Stimulated activated CD8-positive, alpha-beta memory T cell treated with anti-CD3 and anti-CD28 coated beads, Interleukin-15, amount 100 ng/mL, for 24 hours (primary cell): ENCODE measurements around the gene KLHDC9.

Source experiments
- DNase-seq: peaks from one replicate; pipeline ENCODE4 v3.0.0-alpha.2; 2020; ENCODE audit warnings: low read depth

The KLHDC9 gene

GRCh38 chr1:161077426-161077825, 20.7 kb upstream of the KLHDC9 start:
- DNase-seq = no peak

GRCh38 chr1:161079436-161080110, 18.6 kb upstream of the KLHDC9 start:
- DNase-seq = no peak

- DNase-seq = no peak
These were observed 17.4 kb upstream of the KLHDC9 start for GRCh38 chr1:161080441-161081405.

- DNase-seq = no peak
These were observed 16.6 kb upstream of the KLHDC9 start for GRCh38 chr1:161081519-161081918.

GRCh38 chr1:161082483-161082882, 15.7 kb upstream of the KLHDC9 start:
- DNase-seq = no peak

- DNase-seq = no peak
These were observed 15.0 kb upstream of the KLHDC9 start for GRCh38 chr1:161082996-161083747.

- no peak for DNase-seq
These were observed 14.2 kb upstream of the KLHDC9 start for GRCh38 chr1:161083748-161084596.

- no peak for DNase-seq
These were observed 13.6 kb upstream of the KLHDC9 start for GRCh38 chr1:161084597-161084988.

GRCh38 chr1:161085165-161085564, 13.0 kb upstream of the KLHDC9 start:
- no peak for DNase-seq

- DNase-seq = no peak
These were observed 11.7 kb upstream of the KLHDC9 start for GRCh38 chr1:161086457-161086856.

- DNase-seq = no peak
These were observed 9.5 kb upstream of the KLHDC9 start for GRCh38 chr1:161088587-161089110.

GRCh38 chr1:161089251-161089924, 8.8 kb upstream of the KLHDC9 start, which contains the start of gene NECTIN4:
Gene NECTIN4 (minus strand): TSS chr1:161089558. CDS start chr1:161089296, 262 bp downstream.
- no peak for DNase-seq

- no peak for DNase-seq
These were observed 8.2 kb upstream of the KLHDC9 start for GRCh38 chr1:161089938-161090337.

- no peak for DNase-seq
These were observed 7.5 kb upstream of the KLHDC9 start for GRCh38 chr1:161090617-161091016.

- DNase-seq = no peak
These were observed 7.1 kb upstream of the KLHDC9 start for GRCh38 chr1:161091093-161091492.

GRCh38 chr1:161091796-161092507, 6.2 kb upstream of the KLHDC9 start:
- DNase-seq = no peak

GRCh38 chr1:161092621-161093028, 5.5 kb upstream of the KLHDC9 start:
- DNase-seq = no peak

- no peak for DNase-seq
These were observed 3.7 kb upstream of the KLHDC9 start for GRCh38 chr1:161094481-161094880.

GRCh38 chr1:161095230-161095629, 2.9 kb upstream of the KLHDC9 start:
- DNase-seq = no peak

- DNase-seq = no peak
These were observed 2.1 kb upstream of the KLHDC9 start for GRCh38 chr1:161096015-161096414.
